ENCODE data around the gene LYST. TPM values are rescaled to one million over a fixed set of nuclear protein-coding genes. Genes with fewer than 3 reads are reported as not detected.

The LYST gene
- total RNA-seq, 2 experiments from 2014 or later: 34.4 to 36.0 TPM

- POLR2A ChIA-PET: no interaction called here
- CTCF ChIA-PET: no interaction called here
- H3K36me3 Mint-ChIP-seq (ENCODE audit: low read depth): peaks cover 26% of the 10 kb centered on the region
- H3K4me3 Mint-ChIP-seq: no peak overlapping the region
- H3K27me3 Mint-ChIP-seq: no peaks in the 10 kb centered on the region
- peaks cover 1% of the 10 kb centered on the region for H3K4me1 Mint-ChIP-seq
- no peak overlapping the region for H3K27ac Mint-ChIP-seq
- DNase-seq: no peak
- H3K9me3 Mint-ChIP-seq: no peaks in the 10 kb centered on the region
These were observed 130.4 kb downstream of the LYST start for GRCh38 chr1:235736263-235736662.

GRCh38 chr1:235735621-235736020, 131.1 kb downstream of the LYST start:
- no peak overlapping the region for H3K4me3 Mint-ChIP-seq
- no peak overlapping the region for H3K27ac Mint-ChIP-seq
- H3K27me3 Mint-ChIP-seq: no peaks in the 10 kb centered on the region
- H3K9me3 Mint-ChIP-seq: no peaks in the 10 kb centered on the region
- H3K4me1 Mint-ChIP-seq: peaks cover 1% of the 10 kb centered on the region
- ChIA-PET POLR2A (no interaction called here), CTCF (no interaction called here)
- DNase-seq: no peak
- H3K36me3 Mint-ChIP-seq (ENCODE audit: low read depth): peaks cover 25% of the 10 kb centered on the region

DNA sequence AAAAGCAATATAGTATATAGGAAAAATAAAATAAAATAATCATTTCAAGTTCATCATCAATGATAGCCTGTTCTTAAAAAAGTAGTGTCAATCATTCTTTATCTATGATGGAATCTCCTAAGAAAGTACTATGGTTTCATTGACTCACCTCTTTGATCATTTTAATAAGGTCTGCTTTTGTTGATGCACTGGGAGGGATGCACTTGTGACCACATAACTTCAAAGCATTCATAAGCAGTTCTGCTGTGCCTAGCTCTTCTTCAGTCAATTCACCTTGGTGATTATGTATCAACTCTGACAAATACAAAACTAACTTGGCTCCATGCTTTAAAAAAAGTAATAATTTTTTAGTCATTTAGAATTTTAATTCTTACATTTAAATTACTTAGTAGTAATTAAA, 132.4 kb downstream of the LYST start:
- peaks cover 1% of the 10 kb centered on the region for H3K4me1 Mint-ChIP-seq
- H3K27ac Mint-ChIP-seq: no peak overlapping the region
- CTCF ChIA-PET: interaction anchor here (1.5 to 2.8 kb wide), 2 partner anchors 9 to 220 kb away, joined by 4 to 9 read pairs; no protein-coding TSS in a partner anchor
- POLR2A ChIA-PET: no interaction called here
- H3K9me3 Mint-ChIP-seq: no peaks in the 10 kb centered on the region
- no peak overlapping the region for H3K4me3 Mint-ChIP-seq
- no peaks in the 10 kb centered on the region for H3K27me3 Mint-ChIP-seq
- DNase-seq: no peak
- H3K36me3 Mint-ChIP-seq (ENCODE audit: low read depth): peaks cover 18% of the 10 kb centered on the region

DNA sequence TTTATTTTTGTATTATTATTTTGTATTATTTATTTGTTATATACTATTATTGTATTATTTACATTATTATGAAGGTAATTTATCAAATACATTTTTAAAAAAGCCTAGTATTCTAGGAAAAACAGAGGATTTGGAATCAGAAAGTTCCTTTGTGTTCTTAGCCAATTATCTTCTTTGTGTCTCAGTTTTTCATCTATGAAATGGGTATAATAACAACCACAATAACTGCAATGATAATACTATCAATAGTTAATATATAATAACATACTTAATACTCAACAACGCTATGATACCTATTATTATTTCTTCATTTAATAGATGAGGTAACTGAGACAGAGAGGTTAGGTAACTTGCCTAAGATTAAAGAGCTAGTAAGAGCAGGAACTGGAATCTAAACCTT, 136.7 kb downstream of the LYST start:
- no peak for DNase-seq
- CTCF ChIA-PET: interaction anchor here (1.6 to 1.8 kb wide), 2 partner anchors 53 to 129 kb away, joined by 4 read pairs; no protein-coding TSS in a partner anchor
- no peak overlapping the region for H3K4me3 Mint-ChIP-seq
- H3K9me3 Mint-ChIP-seq: no peaks in the 10 kb centered on the region
- H3K36me3 Mint-ChIP-seq (ENCODE audit: low read depth): peaks cover 6% of the 10 kb centered on the region
- POLR2A ChIA-PET: no interaction called here
- no peaks in the 10 kb centered on the region for H3K27me3 Mint-ChIP-seq
- H3K4me1 Mint-ChIP-seq: no peaks in the 10 kb centered on the region
- no peak overlapping the region for H3K27ac Mint-ChIP-seq

DNA sequence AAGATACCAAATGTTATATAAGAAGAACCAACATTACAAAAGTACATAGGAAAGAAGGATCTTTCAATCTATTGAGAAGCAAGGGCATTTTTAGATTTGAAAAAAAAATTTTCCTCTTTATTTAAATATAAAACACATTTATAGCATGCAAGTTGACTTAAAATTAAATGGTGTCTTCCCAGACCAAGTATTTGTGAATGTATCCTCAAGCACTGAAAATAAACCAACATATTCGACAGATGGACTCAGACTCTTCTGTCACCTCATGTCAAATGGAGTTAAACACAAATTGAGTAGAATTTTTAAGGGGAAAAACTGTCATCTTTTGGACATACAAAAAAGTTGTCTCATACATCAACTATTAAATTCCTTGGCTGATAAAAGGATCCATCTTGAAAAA, 140.1 kb downstream of the LYST start:
- H3K36me3 Mint-ChIP-seq (ENCODE audit: low read depth): peaks cover 12% of the 10 kb centered on the region
- H3K4me3 Mint-ChIP-seq: no peak overlapping the region
- no peaks in the 10 kb centered on the region for H3K4me1 Mint-ChIP-seq
- no peak for DNase-seq
- no peak overlapping the region for H3K27ac Mint-ChIP-seq
- ChIA-PET POLR2A (no interaction called here), CTCF (interaction anchor here (2.1 kb wide), 1 partner anchor 7 kb away, joined by 4 read pairs; no protein-coding TSS in a partner anchor)
- H3K9me3 Mint-ChIP-seq: no peaks in the 10 kb centered on the region
- no peaks in the 10 kb centered on the region for H3K27me3 Mint-ChIP-seq

DNA sequence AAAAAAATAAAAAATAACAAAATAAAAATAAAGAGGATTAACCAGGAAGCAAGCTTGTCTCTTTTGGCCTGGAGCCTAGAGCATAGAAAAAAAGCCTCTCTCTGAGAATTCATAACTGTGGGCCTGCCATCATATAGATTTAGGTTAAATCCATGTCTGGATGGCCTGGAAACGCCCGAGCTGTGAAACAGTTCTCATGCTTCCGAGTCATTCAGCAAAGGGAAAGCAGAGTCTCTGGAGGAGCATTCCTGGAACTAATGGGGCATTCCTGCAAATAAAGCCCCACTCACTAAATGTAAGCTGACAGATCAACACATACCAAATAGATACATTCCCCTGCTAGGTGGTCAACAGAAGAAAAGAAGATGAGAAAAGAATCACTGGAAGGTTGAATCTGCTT, 141.3 kb downstream of the LYST start:
- no peaks in the 10 kb centered on the region for H3K27me3 Mint-ChIP-seq
- H3K36me3 Mint-ChIP-seq (ENCODE audit: low read depth): peaks cover 17% of the 10 kb centered on the region
- no peak for DNase-seq
- CTCF ChIA-PET: interaction anchor here (2.1 kb wide), 1 partner anchor 8 kb away, joined by 4 read pairs; no protein-coding TSS in a partner anchor
- H3K27ac Mint-ChIP-seq: no peak overlapping the region
- no peaks in the 10 kb centered on the region for H3K4me1 Mint-ChIP-seq
- POLR2A ChIA-PET: no interaction called here
- H3K4me3 Mint-ChIP-seq: no peak overlapping the region
- no peaks in the 10 kb centered on the region for H3K9me3 Mint-ChIP-seq

DNA sequence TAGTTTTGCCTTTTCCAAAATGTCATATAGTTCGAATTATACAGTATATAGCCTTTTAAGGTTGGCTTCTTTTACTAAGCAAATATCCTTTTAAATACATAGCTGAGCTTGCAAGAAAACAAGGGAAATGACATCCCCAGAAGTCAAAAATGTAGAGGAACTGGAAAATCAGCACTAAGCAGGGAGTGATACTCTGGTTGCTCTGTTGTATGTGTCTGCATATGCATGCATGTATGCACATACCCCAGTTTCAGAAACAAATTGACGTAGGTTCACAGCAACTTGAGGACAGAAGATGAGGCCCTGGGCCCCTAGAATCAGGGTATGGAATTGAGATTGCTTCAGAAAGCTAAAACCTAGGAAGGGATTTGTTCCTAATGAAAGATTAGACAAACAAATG, 142.0 kb downstream of the LYST start:
- H3K9me3 Mint-ChIP-seq: no peaks in the 10 kb centered on the region
- ChIA-PET POLR2A (no interaction called here), CTCF (interaction anchor here (2.1 kb wide), 1 partner anchor 9 kb away, joined by 4 read pairs; no protein-coding TSS in a partner anchor)
- H3K4me3 Mint-ChIP-seq: no peak overlapping the region
- DNase-seq: no peak
- peaks cover 22% of the 10 kb centered on the region for H3K36me3 Mint-ChIP-seq (ENCODE audit: low read depth)
- H3K4me1 Mint-ChIP-seq: no peaks in the 10 kb centered on the region
- no peaks in the 10 kb centered on the region for H3K27me3 Mint-ChIP-seq
- H3K27ac Mint-ChIP-seq: no peak overlapping the region

DNA sequence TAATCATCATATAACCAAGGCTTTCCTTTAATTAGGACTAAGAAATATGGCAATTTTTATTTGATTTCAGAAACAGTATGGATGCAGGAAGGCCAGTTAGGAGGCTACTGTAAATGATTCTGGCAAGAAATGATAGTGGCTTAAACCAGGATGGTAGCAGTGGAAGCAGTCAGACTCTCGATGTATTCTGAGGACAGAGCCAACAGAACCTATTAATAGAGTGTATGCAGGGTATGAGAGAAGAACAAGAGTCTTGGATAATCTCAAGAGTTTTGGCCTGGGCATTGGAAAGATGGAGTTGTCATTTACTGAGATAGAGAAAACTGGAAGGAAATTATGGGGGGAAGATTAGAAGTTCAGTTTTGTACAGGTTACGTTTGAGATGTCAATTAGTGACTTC, 143.8 kb downstream of the LYST start:
- Mint-ChIP-seq H3K9me3 (no peaks in the 10 kb centered on the region), H3K27me3 (no peaks in the 10 kb centered on the region), H3K36me3 (ENCODE audit: low read depth) (peaks cover 25% of the 10 kb centered on the region), H3K4me1 (no peaks in the 10 kb centered on the region), H3K27ac (no peak overlapping the region), H3K4me3 (no peak overlapping the region)
- POLR2A ChIA-PET: no interaction called here
- CTCF ChIA-PET: no interaction called here
- DNase-seq: no peak

DNA sequence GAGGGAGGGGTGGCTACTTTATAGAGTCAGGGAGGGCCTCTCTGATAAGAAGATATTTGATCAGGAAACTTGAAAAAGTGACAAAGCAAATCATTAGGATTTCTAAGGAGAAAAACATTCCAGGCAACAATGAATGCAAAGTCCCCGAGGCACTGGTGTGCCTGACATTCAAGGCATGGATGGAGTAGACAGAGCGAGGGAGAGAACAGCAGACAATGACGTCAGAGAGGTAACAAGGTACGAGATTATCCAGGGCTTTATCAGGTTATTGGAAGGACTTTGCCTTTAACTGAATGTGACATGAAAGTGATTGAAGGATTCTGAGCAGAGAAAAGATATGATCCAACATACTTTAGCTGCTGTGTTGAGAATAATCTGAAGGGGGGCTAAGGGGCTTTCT, 144.7 kb downstream of the LYST start:
- POLR2A ChIA-PET: no interaction called here
- CTCF ChIA-PET: no interaction called here

GRCh38 chr1:235720544-235720943, 146.2 kb downstream of the LYST start:
- Mint-ChIP-seq H3K36me3 (ENCODE audit: low read depth) (peaks cover 31% of the 10 kb centered on the region), H3K27me3 (no peaks in the 10 kb centered on the region), H3K27ac (no peak overlapping the region), H3K4me3 (no peak overlapping the region), H3K4me1 (no peaks in the 10 kb centered on the region), H3K9me3 (no peaks in the 10 kb centered on the region)
- POLR2A ChIA-PET: no interaction called here
- CTCF ChIA-PET: no interaction called here
- no peak for DNase-seq

More for the DNA sequence above, 144.7 kb downstream of the LYST start:
- Mint-ChIP-seq H3K9me3 (no peaks in the 10 kb centered on the region), H3K36me3 (ENCODE audit: low read depth) (peaks cover 28% of the 10 kb centered on the region), H3K27me3 (no peaks in the 10 kb centered on the region), H3K4me3 (no peak overlapping the region), H3K27ac (no peak overlapping the region), H3K4me1 (no peaks in the 10 kb centered on the region)
- no peak for DNase-seq

DNA sequence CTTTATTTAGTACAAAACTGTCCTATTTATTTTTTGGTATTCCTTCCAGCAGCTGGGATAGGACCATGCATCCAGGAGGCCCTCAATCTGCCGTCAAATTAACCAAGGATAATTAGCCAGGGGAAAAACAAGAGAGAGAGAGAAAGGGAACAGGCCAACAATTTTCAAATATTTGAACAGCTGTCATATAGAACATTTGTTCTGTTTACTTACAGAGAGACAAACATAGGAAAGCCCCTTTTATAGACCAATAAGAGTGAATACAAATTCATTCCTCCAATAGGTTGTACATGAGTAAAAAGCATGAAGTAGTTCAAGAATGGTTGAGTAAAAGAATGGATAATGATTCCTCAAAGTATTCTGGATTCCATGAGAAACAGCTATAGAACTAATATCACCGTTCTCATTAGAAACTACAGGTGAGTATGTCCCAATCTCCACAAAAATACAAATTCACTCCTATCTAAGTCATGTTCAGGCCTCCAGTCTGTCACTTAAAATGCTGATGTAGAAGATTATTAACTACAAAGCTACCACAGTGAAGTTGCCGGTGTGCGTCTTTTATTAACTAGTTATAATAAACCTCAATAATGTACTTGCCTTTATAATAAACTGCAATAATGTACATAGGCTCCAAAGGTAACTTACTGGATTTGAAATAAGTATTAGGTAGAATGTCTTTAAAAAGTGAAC, 152.4 kb downstream of the LYST start:
- Mint-ChIP-seq H3K27me3 (no peaks in the 10 kb centered on the region), H3K36me3 (ENCODE audit: low read depth) (peaks cover 36% of the 10 kb centered on the region), H3K9me3 (no peaks in the 10 kb centered on the region), H3K4me3 (no peak overlapping the region), H3K4me1 (no peaks in the 10 kb centered on the region), H3K27ac (no peak overlapping the region)
- POLR2A ChIA-PET: interaction anchor here (1.1 kb wide), 1 partner anchor 17 kb away, joined by 3 read pairs; no protein-coding TSS in a partner anchor
- no peak for DNase-seq
- CTCF ChIA-PET: interaction anchor here (0.6 kb wide), 1 partner anchor 185 kb away, joined by 4 read pairs; no protein-coding TSS in a partner anchor

DNA sequence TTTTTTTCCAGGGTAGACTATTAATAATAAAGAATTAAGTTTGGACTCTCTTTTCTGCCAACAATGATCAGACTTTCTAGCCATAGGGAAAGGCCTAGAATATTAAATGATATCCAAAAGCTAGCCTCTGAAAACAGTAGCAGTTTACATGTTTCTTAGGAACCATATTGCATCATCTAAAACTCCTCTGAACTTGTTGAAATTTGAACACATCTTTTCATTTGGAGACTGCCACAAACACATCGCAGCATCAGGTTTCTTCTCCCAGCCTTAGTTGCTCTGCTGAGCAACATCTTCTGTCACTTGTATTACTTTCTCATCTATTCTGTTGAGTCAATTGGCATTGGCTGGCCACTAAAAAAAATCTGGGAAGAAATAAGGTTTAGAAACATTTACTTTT, 153.9 kb downstream of the LYST start:
- POLR2A ChIA-PET: no interaction called here
- H3K4me3 Mint-ChIP-seq: no peak overlapping the region

GRCh38 chr1:235710687-235711086, 156.0 kb downstream of the LYST start:
- Mint-ChIP-seq H3K27me3 (no peaks in the 10 kb centered on the region), H3K36me3 (ENCODE audit: low read depth) (peaks cover 40% of the 10 kb centered on the region), H3K27ac (no peak overlapping the region), H3K4me1 (no peaks in the 10 kb centered on the region), H3K4me3 (no peak overlapping the region), H3K9me3 (no peaks in the 10 kb centered on the region)
- DNase-seq: no peak
- ChIA-PET POLR2A (interaction anchor here (0.6 kb wide), 1 partner anchor 113 kb away, joined by 3 read pairs; no protein-coding TSS in a partner anchor), CTCF (interaction anchor here (1.1 to 1.7 kb wide), 2 partner anchors 197 to 261 kb away, joined by 3 to 4 read pairs; no protein-coding TSS in a partner anchor)

More for the DNA sequence above, 153.9 kb downstream of the LYST start:
- no peaks in the 10 kb centered on the region for H3K9me3 Mint-ChIP-seq
- CTCF ChIA-PET: no interaction called here
- no peak for DNase-seq
- H3K36me3 Mint-ChIP-seq (ENCODE audit: low read depth): peaks cover 41% of the 10 kb centered on the region
- H3K27ac Mint-ChIP-seq: no peak overlapping the region
- no peaks in the 10 kb centered on the region for H3K4me1 Mint-ChIP-seq
- H3K27me3 Mint-ChIP-seq: no peaks in the 10 kb centered on the region

- ChIA-PET CTCF (interaction anchor here (1.6 kb wide), 1 partner anchor 263 kb away, joined by 5 read pairs; no protein-coding TSS in a partner anchor), POLR2A (no interaction called here)
- Mint-ChIP-seq H3K27me3 (no peaks in the 10 kb centered on the region), H3K36me3 (ENCODE audit: low read depth) (peaks cover 27% of the 10 kb centered on the region), H3K9me3 (no peaks in the 10 kb centered on the region), H3K27ac (no peak overlapping the region), H3K4me1 (no peaks in the 10 kb centered on the region), H3K4me3 (no peak overlapping the region)
- DNase-seq: no peak
These were observed 157.7 kb downstream of the LYST start for GRCh38 chr1:235709018-235709417.

Data from activated CD4-positive, alpha-beta memory T cell treated with anti-CD3 and anti-CD28 coated beads, Interleukin-2, amount 10 ng/mL, durations not matched to agents 7 days and 5 days (primary cell).